Measurements from ENCODE around the gene DNM3.

DNM3 gene

DNA sequence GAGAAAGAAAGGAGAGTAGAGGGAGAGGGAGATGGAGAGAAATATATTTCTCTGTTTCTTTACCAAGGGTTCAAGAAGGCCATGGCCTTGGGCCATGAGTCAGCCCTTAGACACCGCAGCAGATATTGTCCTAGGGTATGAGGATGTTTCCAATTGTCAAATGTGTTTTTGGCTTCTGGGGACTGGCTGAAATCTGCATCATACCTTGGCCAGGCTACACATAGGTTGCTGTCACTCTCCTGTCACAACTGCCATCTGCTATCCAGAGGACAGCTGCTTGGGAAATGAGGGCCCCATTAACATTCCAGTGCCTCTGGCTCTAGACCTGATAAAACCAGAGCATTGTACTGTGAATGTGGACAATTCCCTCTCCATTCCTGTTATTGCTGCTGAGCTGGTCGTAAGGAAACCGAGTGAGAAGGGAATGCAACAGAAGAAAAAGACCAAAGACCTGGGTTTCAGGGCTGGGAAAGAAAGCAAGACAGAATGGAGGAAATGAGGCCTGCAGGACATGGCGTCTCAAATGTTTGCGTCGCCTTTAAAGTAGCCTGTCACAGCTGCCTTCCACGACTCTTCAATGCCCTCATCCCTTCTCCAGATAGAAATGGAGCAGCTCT, 611.3 kb downstream of the DNM3 start:
- DNase-seq, result no peak
- CTCF ChIA-PET, result interaction anchor here (0.6 to 1.1 kb wide), 2 partner anchors 156 to 267 kb away, joined by 3 to 4 read pairs; no protein-coding TSS in a partner anchor
- H3K27me3 Mint-ChIP-seq, result no peaks in the 10 kb centered on the region
- peaks cover 26% of the 10 kb centered on the region for H3K4me1 Mint-ChIP-seq
- no peaks in the 10 kb centered on the region for H3K9me3 Mint-ChIP-seq
- H3K36me3 Mint-ChIP-seq, result no peaks in the 10 kb centered on the region
- no peak overlapping the region for H3K27ac Mint-ChIP-seq
- no peak overlapping the region for H3K4me3 Mint-ChIP-seq

DNA sequence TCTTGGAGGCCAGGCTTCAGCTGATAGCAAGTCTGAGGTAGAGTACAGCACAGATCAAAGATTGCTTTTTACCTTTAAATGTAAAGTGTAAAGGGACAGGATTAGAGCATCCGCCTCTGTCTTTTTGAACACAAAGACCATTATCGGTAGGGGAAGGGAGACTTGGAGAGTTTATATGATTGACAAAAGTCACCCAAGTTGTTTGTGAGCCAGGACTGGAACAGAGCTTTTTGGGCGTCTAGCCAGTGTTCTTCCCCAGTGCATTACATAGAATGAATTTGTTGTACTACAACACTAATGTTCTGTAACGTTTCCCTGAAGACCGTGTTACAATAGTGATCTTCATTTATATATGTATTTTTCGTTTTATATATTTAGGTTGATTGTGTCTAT, 611.9 kb downstream of the DNM3 start:
- Mint-ChIP-seq H3K36me3 (no peaks in the 10 kb centered on the region), H3K4me1 (peaks cover 26% of the 10 kb centered on the region), H3K27me3 (no peaks in the 10 kb centered on the region), H3K27ac (no peak overlapping the region), H3K9me3 (no peaks in the 10 kb centered on the region), H3K4me3 (no peak overlapping the region)
- CTCF ChIA-PET, result interaction anchor here (0.6 to 1.1 kb wide), 2 partner anchors 156 to 266 kb away, joined by 3 to 4 read pairs; no protein-coding TSS in a partner anchor
- DNase-seq, result no peak

DNA sequence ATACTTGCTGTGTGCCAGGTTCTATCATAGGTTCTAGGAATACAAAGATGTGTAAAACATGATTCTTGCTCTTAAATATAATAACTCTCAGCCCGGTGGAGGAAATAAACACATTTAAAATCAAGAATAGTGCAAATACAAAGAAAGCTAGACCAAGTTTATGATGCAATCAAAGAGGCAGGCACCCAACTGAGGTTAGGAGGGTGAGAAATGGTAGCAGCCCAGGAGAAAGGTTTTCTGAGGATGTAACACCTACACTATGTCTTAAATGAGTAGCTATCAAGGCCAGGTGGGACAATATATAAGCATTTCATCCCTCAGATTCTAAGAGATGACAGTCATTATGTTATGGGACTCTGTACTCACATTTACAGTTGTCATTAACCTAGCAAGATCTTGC, 612.3 kb downstream of the DNM3 start:
- no peaks in the 10 kb centered on the region for H3K36me3 Mint-ChIP-seq
- H3K27ac Mint-ChIP-seq, result no peak overlapping the region
- peaks cover 26% of the 10 kb centered on the region for H3K4me1 Mint-ChIP-seq
- no peak for DNase-seq
- CTCF ChIA-PET, result interaction anchor here (1.0 to 1.3 kb wide), 2 partner anchors 48 to 288 kb away, joined by 3 read pairs; no protein-coding TSS in a partner anchor
- no peaks in the 10 kb centered on the region for H3K9me3 Mint-ChIP-seq
- H3K27me3 Mint-ChIP-seq, result no peaks in the 10 kb centered on the region
- no peak overlapping the region for H3K4me3 Mint-ChIP-seq

DNA sequence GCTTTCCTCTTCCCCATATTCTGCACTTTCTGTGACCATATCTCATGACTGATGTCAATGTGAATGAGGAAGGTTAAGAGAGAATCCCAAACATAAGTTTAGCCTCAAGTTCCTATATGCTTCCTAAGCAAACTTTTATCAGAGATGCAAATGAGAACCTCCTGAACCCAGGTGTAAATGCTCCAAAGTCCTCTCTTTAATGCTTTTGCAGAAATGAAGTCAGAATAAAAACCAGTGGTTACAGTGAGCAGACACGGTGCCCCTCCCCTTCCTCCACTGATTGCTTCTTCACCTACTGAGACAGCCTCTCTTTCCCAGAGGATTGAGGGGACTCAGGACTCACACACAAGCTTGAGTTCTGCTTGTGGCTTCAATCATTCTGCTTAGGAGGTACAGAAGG, 614.2 kb downstream of the DNM3 start:
- Mint-ChIP-seq H3K36me3 (no peaks in the 10 kb centered on the region), H3K9me3 (no peaks in the 10 kb centered on the region), H3K4me3 (no peak overlapping the region), H3K27me3 (no peaks in the 10 kb centered on the region), H3K27ac (no peak overlapping the region), H3K4me1 (peaks cover 14% of the 10 kb centered on the region)
- CTCF ChIA-PET, result interaction anchor here (1.3 kb wide), 1 partner anchor 264 kb away, joined by 3 read pairs; no protein-coding TSS in a partner anchor
- no peak for DNase-seq

DNA sequence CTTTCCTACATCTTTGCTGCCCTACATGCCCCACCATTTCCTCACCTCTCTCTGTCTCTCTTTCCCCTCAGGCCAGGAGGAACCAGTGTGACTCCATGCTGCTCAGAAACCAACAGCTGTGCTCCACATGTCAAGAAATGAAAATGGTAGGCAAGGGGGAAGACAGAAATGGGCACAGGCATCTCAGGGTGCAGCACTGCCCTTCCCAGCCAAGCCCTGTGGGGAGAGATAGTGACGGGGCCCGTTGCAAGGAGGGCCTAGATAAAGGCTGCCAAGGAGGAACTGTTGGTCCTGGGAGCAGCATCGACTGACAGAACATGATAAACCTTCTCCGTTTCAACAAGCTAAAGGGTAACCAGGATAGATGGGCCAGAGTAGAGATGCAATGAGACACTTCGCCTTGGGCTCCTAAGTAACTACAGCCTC, 615.1 kb downstream of the DNM3 start:
- Mint-ChIP-seq H3K9me3 (no peaks in the 10 kb centered on the region), H3K4me1 (peaks cover 5% of the 10 kb centered on the region), H3K27ac (no peak overlapping the region), H3K27me3 (peaks cover 5% of the 10 kb centered on the region), H3K4me3 (no peak overlapping the region), H3K36me3 (no peaks in the 10 kb centered on the region)
- CTCF ChIA-PET, result interaction anchor here (1.0 to 1.3 kb wide), 2 partner anchors 263 to 454 kb away, joined by 3 read pairs; no protein-coding TSS in a partner anchor
- DNase-seq, result no peak

DNA sequence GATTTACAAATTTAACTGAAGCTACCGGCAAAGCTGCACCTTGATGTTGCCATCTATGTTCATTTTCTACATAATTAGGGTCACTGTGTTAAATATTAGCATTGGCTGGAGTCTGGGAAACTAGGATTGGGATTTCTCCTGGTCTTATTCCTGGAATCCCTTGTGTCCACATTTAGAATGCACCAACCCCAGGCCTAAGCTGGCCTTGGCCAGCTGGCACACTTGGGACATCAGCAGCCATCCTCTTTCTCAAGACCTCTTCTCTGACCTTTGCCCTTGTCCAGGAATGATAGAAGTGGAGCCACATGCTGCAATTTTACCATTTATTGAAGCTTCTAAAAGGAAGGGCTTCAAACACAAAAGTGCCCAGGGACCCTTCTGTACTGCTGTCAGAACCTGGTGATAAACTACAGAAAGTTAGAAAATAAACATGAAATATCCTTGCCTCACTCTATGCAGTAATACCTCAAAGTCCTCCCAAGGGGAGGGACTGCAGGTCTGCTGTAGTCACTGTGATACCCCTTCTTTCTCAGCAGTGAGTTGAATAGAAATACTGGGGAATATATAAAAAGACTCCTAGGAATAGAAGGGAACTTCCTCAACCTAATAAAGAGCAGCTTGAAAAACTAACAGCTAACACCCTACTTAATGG, 616.3 kb downstream of the DNM3 start:
- no peaks in the 10 kb centered on the region for H3K9me3 Mint-ChIP-seq
- H3K4me3 Mint-ChIP-seq, result no peak overlapping the region
- no peaks in the 10 kb centered on the region for H3K36me3 Mint-ChIP-seq
- H3K27me3 Mint-ChIP-seq, result peaks cover 5% of the 10 kb centered on the region
- DNase-seq, result no peak
- no peak overlapping the region for H3K27ac Mint-ChIP-seq
- H3K4me1 Mint-ChIP-seq, result no peaks in the 10 kb centered on the region
- CTCF ChIA-PET, result interaction anchor here (1.0 kb wide), 1 partner anchor 13 kb away, joined by 4 read pairs; no protein-coding TSS in a partner anchor

DNA sequence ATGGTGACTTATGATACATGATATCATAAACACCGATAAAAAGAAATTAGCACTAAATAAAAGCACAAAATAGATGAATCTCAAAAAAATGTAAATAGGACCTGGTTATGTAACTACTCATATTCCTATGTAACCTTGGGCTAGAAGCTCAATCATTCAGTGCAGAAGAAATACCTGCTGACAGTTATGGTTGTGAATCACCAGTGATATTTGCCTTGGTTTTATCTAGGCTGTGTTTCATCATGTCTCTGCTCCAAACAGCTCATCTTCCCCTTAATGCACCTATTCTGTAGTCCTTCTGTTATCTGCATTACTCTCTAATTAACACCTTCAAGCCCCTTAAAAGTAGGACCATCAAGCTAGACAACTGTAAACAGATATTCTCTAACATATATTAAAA, 618.9 kb downstream of the DNM3 start:
- H3K4me3 Mint-ChIP-seq, result no peak overlapping the region
- H3K4me1 Mint-ChIP-seq, result peaks cover 4% of the 10 kb centered on the region
- CTCF ChIA-PET, result interaction anchor here (0.8 to 1.7 kb wide), 2 partner anchors 9 to 259 kb away, joined by 6 to 7 read pairs; no protein-coding TSS in a partner anchor
- no peak for DNase-seq
- H3K36me3 Mint-ChIP-seq, result no peaks in the 10 kb centered on the region
- no peaks in the 10 kb centered on the region for H3K9me3 Mint-ChIP-seq
- no peak overlapping the region for H3K27ac Mint-ChIP-seq
- H3K27me3 Mint-ChIP-seq, result peaks cover 5% of the 10 kb centered on the region

DNA sequence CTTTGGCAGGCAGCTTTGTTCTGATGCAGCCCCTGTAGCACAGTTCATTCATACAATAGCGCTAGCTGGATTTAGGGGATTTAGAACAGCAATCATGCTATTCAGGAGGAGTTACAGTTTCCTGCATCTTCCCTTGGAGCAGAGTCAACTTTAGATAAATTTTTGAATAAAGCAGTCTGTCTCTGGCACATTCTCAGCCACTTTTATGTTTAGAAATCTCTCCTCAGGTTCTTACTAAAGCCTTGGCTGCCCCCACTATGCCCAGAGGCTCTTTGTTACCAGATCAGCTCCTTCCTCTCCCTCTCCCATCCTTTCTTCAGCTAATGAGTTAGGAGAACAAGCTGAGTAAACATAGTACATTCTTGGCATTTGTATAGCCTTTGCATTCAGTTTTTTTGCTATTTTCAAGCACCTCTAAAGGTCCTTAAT, 619.6 kb downstream of the DNM3 start:
- peaks cover 5% of the 10 kb centered on the region for H3K27me3 Mint-ChIP-seq
- H3K27ac Mint-ChIP-seq, result no peak overlapping the region
- H3K4me3 Mint-ChIP-seq, result no peak overlapping the region
- CTCF ChIA-PET, result interaction anchor here (1.1 to 1.7 kb wide), 2 partner anchors 10 to 95 kb away, joined by 3 to 7 read pairs; no protein-coding TSS in a partner anchor
- no peak for DNase-seq
- no peaks in the 10 kb centered on the region for H3K36me3 Mint-ChIP-seq
- no peaks in the 10 kb centered on the region for H3K9me3 Mint-ChIP-seq
- H3K4me1 Mint-ChIP-seq, result peaks cover 4% of the 10 kb centered on the region

All from activated naive CD4-positive, alpha-beta T cell treated with anti-CD3 and anti-CD28 coated beads, Interleukin-2, amount 10 ng/mL, durations not matched to agents 7 days and 5 days (primary cell).